HepG2 (cell line): ENCODE measurements around the gene SLC17A5. TPM values are rescaled to one million over a fixed set of nuclear protein-coding genes. Genes with fewer than 3 reads are reported as not detected.

ENCODE experiments used
- ATF7 ChIP-seq, 2 experiments: fragments of 450-650 bp in 1 of 2; sonication (generic) in 1 of 2; formaldehyde crosslinking in 1 of 2; IDR thresholded peaks; 2 replicates each; pipeline versions ENCODE4 v1.4.0 to v1.6.1; 2016 to 2020; ENCODE audit warnings: antibody characterized with exemption in 1 of 2, mild to moderate bottlenecking in 1 of 2, missing genetic modification reagents in 1 of 2
- CBFB ChIP-seq: sonication (generic); formaldehyde crosslinking; IDR thresholded peaks from 2 replicates; pipeline ENCODE4 v1.4.0; 2020; ENCODE audit warnings: missing genetic modification reagents
- DRAP1 ChIP-seq: IDR thresholded peaks from 2 replicates; pipeline ENCODE4 v1.6.1; 2016; ENCODE audit warnings: missing genetic modification reagents, missing compliant biosample characterization
- ELF3 ChIP-seq: IDR thresholded peaks from 2 replicates; pipeline ENCODE4 v1.6.1; 2016; ENCODE audit warnings: missing genetic modification reagents, missing compliant biosample characterization
- GLMP ChIP-seq: sonication (generic); formaldehyde crosslinking; IDR thresholded peaks from 2 replicates; pipeline ENCODE4 v1.9.0; 2021; ENCODE audit warnings: missing genetic modification reagents, mild to moderate bottlenecking, borderline replicate concordance
- HIVEP1 ChIP-seq: sonication (generic); formaldehyde crosslinking; IDR thresholded peaks from 2 replicates; pipeline ENCODE4 v1.4.0; 2020; ENCODE audit warnings: mild to moderate bottlenecking, missing genetic modification reagents
- KLF16 ChIP-seq, 2 experiments: sonication (generic) in 1 of 2; formaldehyde crosslinking in 1 of 2; IDR thresholded peaks; 2 replicates each; pipeline versions ENCODE4 v1.6.1 to v1.8.0; 2016 to 2023; ENCODE audit warnings: missing genetic modification reagents in 2 of 2, missing compliant biosample characterization in 1 of 2
- MAF1 ChIP-seq: sonication (generic); formaldehyde crosslinking; IDR thresholded peaks from 2 replicates; pipeline ENCODE4 v1.5.0; 2020; ENCODE audit warnings: missing genetic modification reagents, borderline replicate concordance
- MAFK ChIP-seq, 2 experiments: IDR thresholded peaks in 1 of 2; conservative IDR thresholded peaks in 1 of 2; 2 replicates each; pipeline ENCODE4 v1.6.1; 2011; ENCODE audit warnings: improper control_type of control experiment in 2 of 2, low read length in 2 of 2
- MAZ ChIP-seq, 2 experiments: sonication (generic) in 1 of 2; formaldehyde crosslinking in 1 of 2; IDR thresholded peaks; 2 replicates each; pipeline versions ENCODE4 v1.5.0 to v1.6.1; 2012 to 2020; ENCODE audit warnings: low read depth in 2 of 2, mild to moderate bottlenecking in 2 of 2, borderline replicate concordance in 1 of 2, improper control_type of control experiment in 1 of 2, low read length in 1 of 2, missing genetic modification reagents in 1 of 2, moderate library complexity in 1 of 2
- RFX5 ChIP-seq: IDR thresholded peaks from 2 replicates; pipeline ENCODE4 v1.6.1; 2011; ENCODE audit warnings: low read depth, low read length, improper control_type of control experiment
- SIX1 ChIP-seq: sonication (generic); formaldehyde crosslinking; IDR thresholded peaks from 2 replicates; pipeline ENCODE4 v1.4.0; 2020; ENCODE audit warnings: missing genetic modification reagents, borderline replicate concordance
- SOX13 ChIP-seq, 3 experiments: fragments of 450-650 bp in 1 of 3; sonication (generic) in 1 of 3; formaldehyde crosslinking in 1 of 3; IDR thresholded peaks in 2 of 3; conservative IDR thresholded peaks in 1 of 3; 2 replicates each; pipeline versions ENCODE4 v1.5.0 to v1.6.1; 2016 to 2020; ENCODE audit warnings: antibody characterized with exemption in 1 of 3, mild to moderate bottlenecking in 1 of 3, missing compliant biosample characterization in 1 of 3, missing genetic modification reagents in 1 of 3, moderate library complexity in 1 of 3
- TAF1 ChIP-seq: sonication (generic); formaldehyde crosslinking; IDR thresholded peaks from 2 replicates; pipeline ENCODE4 v1.4.0; 2020; ENCODE audit warnings: missing genetic modification reagents
- TAF15 ChIP-seq: fragments of 200-400 bp; formaldehyde crosslinking; IDR thresholded peaks from one replicate; pipeline ENCODE4 v1.6.1; 2018; ENCODE audit warnings: mild to moderate bottlenecking, low read depth, low read length; ENCODE audit not compliant: poor library complexity, severe bottlenecking
- THAP8 ChIP-seq: sonication (generic); formaldehyde crosslinking; IDR thresholded peaks from 2 replicates; pipeline ENCODE4 v1.5.1; 2020; ENCODE audit warnings: missing genetic modification reagents, mild to moderate bottlenecking, borderline replicate concordance
- ZNF10 ChIP-seq: sonication (generic); formaldehyde crosslinking; IDR thresholded peaks from 2 replicates; pipeline ENCODE4 v1.4.0; 2020; ENCODE audit warnings: mild to moderate bottlenecking, low read depth, missing genetic modification reagents, borderline replicate concordance
- ZNF232 ChIP-seq: sonication (generic); formaldehyde crosslinking; IDR thresholded peaks from 2 replicates; pipeline ENCODE4 v1.4.0; 2020; ENCODE audit warnings: missing genetic modification reagents, borderline replicate concordance
- ZNF235 ChIP-seq: sonication (generic); formaldehyde crosslinking; IDR thresholded peaks from 2 replicates; pipeline ENCODE4 v1.8.1; 2023; ENCODE audit warnings: mild to moderate bottlenecking, missing genetic modification reagents, borderline replicate concordance
- ZNF503 ChIP-seq: sonication (generic); formaldehyde crosslinking; IDR thresholded peaks from 2 replicates; pipeline ENCODE4 v1.4.0; 2020; ENCODE audit warnings: missing genetic modification reagents
- ZNF605 ChIP-seq: sonication (generic); formaldehyde crosslinking; IDR thresholded peaks from 2 replicates; pipeline ENCODE4 v1.8.0; 2022; ENCODE audit warnings: mild to moderate bottlenecking, missing genetic modification reagents
- ZNF619 ChIP-seq: sonication (generic); formaldehyde crosslinking; IDR thresholded peaks from 2 replicates; pipeline ENCODE4 v1.4.0; 2020; ENCODE audit warnings: mild to moderate bottlenecking, missing genetic modification reagents
- ZNF749 ChIP-seq: sonication (generic); formaldehyde crosslinking; IDR thresholded peaks from 2 replicates; pipeline ENCODE4 v1.8.0; 2022; ENCODE audit warnings: mild to moderate bottlenecking, missing genetic modification reagents, moderate library complexity, borderline replicate concordance
- ZNF878 ChIP-seq: sonication (generic); formaldehyde crosslinking; IDR thresholded peaks from 2 replicates; pipeline ENCODE4 v1.8.1; 2023; ENCODE audit warnings: mild to moderate bottlenecking, missing genetic modification reagents, moderate library complexity
- polyA plus RNA-seq, 8 experiments: library from polyadenylated mRNA; depleted of rRNA in 3 of 8; stranded (reverse) in 7 of 8; unstranded in 1 of 8; fragments of >200 nt; fragmentation: Illumina TruSeq in 4 of 8; extraction: Trizol in 4 of 8; gene quantifications; 2 replicates each; pipeline versions ENCODE4 v1.2.1 to v1.2.3, GENCODE V29; 2011 to 2016; ENCODE audit warnings: low read depth in 4 of 8, missing spikeins in 1 of 8, mixed read lengths in 1 of 8; ENCODE audit not compliant: insufficient read depth in 1 of 8
- total RNA-seq, 5 experiments: library from RNA; depleted of rRNA; stranded (reverse); fragments of >200 nt; fragmentation: Illumina TruSeq; extraction: Trizol; gene quantifications; 2 replicates each; pipeline ENCODE4 v1.2.3, GENCODE V29; 2016; ENCODE audit warnings: low read depth in 1 of 5

Gene SLC17A5
- total and polyA plus RNA-seq, 2 of the 13 experiments (the other 11 are each of a cell fraction or from before 2014, with no cell fraction given): 18.3 to 20.5 TPM

GRCh38 chr6:73566954-73567591, 86.7 kb downstream of the SLC17A5 start (continued):
- 0 out of 2 replicates have a peak, but pooled peaks have one; percentile 66 for TF ChIP-seq ZNF503 (CRISPR knock-in tag)
- TF ChIP-seq MAF1 (CRISPR knock-in tag): no peak
- no peak for TF ChIP-seq TAF15
- TF ChIP-seq DRAP1 (CRISPR knock-in tag): peak; percentile 69
- 0 out of 2 replicates have a peak, but pooled peaks have one; percentile 40 for TF ChIP-seq CBFB (CRISPR knock-in tag)
- TF ChIP-seq ZNF232 (CRISPR knock-in tag): peak; percentile 84; the same call in 1 of the 2 replicates
- TF ChIP-seq TAF1 (CRISPR knock-in tag): no peak
- no peak for TF ChIP-seq ZNF619 (CRISPR knock-in tag)
- TF ChIP-seq GLMP (CRISPR knock-in tag): no peak
- no peak for TF ChIP-seq ZNF10 (CRISPR knock-in tag)
- TF ChIP-seq SOX13 (IDR thresholded peaks at IDR 0.05): no peak; the same call in 1 of the 2 replicates
- TF ChIP-seq SOX13 (CRISPR knock-in tag; conservative IDR thresholded peaks at IDR 0.05 in 1 of 2, IDR thresholded peaks at IDR 0.05 in 1 of 2): peak in 1 of 2 experiments; percentile 88; a peak in 2 of 4 replicates
- no peak for TF ChIP-seq RFX5
- TF ChIP-seq ZNF749 (CRISPR knock-in tag): no peak; the same call in 1 of the 2 replicates
- TF ChIP-seq ZNF605 (CRISPR knock-in tag): peak; percentile 85; the same call in 1 of the 2 replicates
- TF ChIP-seq ELF3: peak; percentile 94
- peak; percentile 25; the same call in 1 of the 2 replicates for TF ChIP-seq HIVEP1 (CRISPR knock-in tag)
- TF ChIP-seq ZNF878 (CRISPR knock-in tag): peak; percentile 36; the same call in 1 of the 2 replicates
- no peak for TF ChIP-seq MAZ (IDR thresholded peaks at IDR 0.05; ENCODE audit: borderline replicate concordance, low read depth, low read length)
- TF ChIP-seq MAZ (CRISPR knock-in tag; IDR thresholded peaks at IDR 0.05; ENCODE audit: low read depth): peak; percentile 75; the same call in 1 of the 2 replicates
- TF ChIP-seq SIX1 (CRISPR knock-in tag): peak; percentile 40; the same call in 1 of the 2 replicates
- no peak for TF ChIP-seq ZNF235
- TF ChIP-seq KLF16 (CRISPR knock-in tag; IDR thresholded peaks at IDR 0.05): peak in 1 of 2 experiments; percentile 89; a peak in 2 of 4 replicates
- TF ChIP-seq ATF7 (IDR thresholded peaks at IDR 0.05): 0 out of 2 replicates have a peak, but pooled peaks have one; percentile 10
- TF ChIP-seq ATF7 (CRISPR knock-in tag; IDR thresholded peaks at IDR 0.05): 0 out of 2 replicates have a peak, but pooled peaks have one; percentile 43
- TF ChIP-seq MAFK (conservative IDR thresholded peaks at IDR 0.05 in 1 of 2, IDR thresholded peaks at IDR 0.05 in 1 of 2; ENCODE audit: low read length in 2 of 2): no peak
- no peak for TF ChIP-seq THAP8 (CRISPR knock-in tag)
